ENCODE measurements around the gene HYI.

DNA sequence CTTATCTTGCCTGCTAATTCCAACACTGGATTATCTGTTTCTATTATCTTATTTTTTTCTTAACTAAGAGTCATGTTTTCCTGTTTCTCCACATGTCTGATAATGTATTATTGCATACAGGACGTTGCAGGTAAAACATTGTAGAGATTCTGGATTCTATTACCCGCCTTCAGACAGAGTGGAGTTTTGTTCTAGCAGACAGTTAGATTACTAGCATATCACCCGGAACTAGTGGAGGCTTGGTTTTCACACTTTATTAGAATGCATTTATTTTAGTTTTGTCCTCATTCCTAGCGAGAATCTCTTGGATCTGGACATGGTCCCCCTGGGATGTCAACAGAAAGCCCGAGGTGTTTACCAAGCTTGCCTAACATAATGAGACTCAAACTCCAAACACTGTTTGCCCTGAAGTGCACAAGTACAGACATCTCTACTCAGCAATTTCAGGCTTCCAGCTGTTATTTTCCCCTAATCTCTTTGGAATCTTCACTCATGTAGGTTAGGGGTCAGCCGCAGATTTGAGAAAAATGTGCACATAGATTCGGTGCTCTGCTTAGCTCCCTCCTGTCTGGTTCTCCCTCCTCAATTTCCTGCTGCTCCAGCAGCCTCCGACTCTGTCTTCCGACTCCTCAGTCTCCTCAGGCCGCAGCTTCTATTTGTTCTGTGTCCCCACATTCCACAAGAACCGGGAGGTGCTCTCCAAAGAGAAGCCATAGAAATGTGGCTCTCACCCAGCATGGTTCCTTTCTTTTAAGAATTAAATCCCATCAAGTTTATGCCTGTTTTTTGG is 40.1 kb upstream of the HYI start:
- TF ChIP-seq, protein P1, sequence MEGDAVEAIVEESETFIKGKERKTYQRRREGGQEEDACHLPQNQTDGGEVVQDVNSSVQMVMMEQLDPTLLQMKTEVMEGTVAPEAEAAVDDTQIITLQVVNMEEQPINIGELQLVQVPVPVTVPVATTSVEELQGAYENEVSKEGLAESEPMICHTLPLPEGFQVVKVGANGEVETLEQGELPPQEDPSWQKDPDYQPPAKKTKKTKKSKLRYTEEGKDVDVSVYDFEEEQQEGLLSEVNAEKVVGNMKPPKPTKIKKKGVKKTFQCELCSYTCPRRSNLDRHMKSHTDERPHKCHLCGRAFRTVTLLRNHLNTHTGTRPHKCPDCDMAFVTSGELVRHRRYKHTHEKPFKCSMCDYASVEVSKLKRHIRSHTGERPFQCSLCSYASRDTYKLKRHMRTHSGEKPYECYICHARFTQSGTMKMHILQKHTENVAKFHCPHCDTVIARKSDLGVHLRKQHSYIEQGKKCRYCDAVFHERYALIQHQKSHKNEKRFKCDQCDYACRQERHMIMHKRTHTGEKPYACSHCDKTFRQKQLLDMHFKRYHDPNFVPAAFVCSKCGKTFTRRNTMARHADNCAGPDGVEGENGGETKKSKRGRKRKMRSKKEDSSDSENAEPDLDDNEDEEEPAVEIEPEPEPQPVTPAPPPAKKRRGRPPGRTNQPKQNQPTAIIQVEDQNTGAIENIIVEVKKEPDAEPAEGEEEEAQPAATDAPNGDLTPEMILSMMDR (IDR thresholded peaks at IDR 0.05): no peak
- TF ChIP-seq POLR2A (IDR thresholded peaks at IDR 0.05) (no peak), POLR2AphosphoS5 (IDR thresholded peaks at IDR 0.05) (no peak)
